ENCODE results near the gene ALDH9A1.
A peak's percentile ranks its signal among the peaks of the same experiment; 100 is the strongest.

GRCh38 chr1:165697881-165698760 lies at the start of gene ALDH9A1:
- peak in 3 of 6 experiments; percentile 27 to 33 (median 31) for TF ChIP-seq CTCF (IDR thresholded peaks at IDR 0.05)
- TF ChIP-seq POLR2A (IDR thresholded peaks at IDR 0.05) = peak; percentile 88 to 94

Measured in adrenal gland (tissue), 5 donors.